AG08396 (cell line): ENCODE results near the gene KRT1.

Experiments
- DNase-seq: peaks from one replicate; pipeline ENCODE4 v3.0.0; 2012; ENCODE audit warnings: low spot score, mixed read lengths

KRT1 gene

GRCh38 chr12:52660934-52661499 lies 19.2 kb downstream of the KRT1 start:
- no peak for DNase-seq

- DNase-seq = no peak
Observed at GRCh38 chr12:52659951-52660350, 20.3 kb downstream of the KRT1 start.

- no peak for DNase-seq
Observed at GRCh38 chr12:52659395-52659794, 20.8 kb downstream of the KRT1 start.

GRCh38 chr12:52658196-52658595 lies 22.0 kb downstream of the KRT1 start:
- no peak for DNase-seq

GRCh38 chr12:52657250-52657902 lies 22.8 kb downstream of the KRT1 start:
- DNase-seq = no peak

- no peak for DNase-seq
Observed at GRCh38 chr12:52656616-52657015, 23.6 kb downstream of the KRT1 start.

- no peak for DNase-seq
Observed at GRCh38 chr12:52655720-52656124, 24.5 kb downstream of the KRT1 start.

GRCh38 chr12:52655251-52655650 lies 25.0 kb downstream of the KRT1 start:
- no peak for DNase-seq

- DNase-seq = no peak
Observed at GRCh38 chr12:52651726-52652261, 28.4 kb downstream of the KRT1 start, which contains the start of gene KRT2. TSS of gene KRT2 (minus strand) at chr12:52652211. CDS start at chr12:52652142, 69 bp downstream.

- DNase-seq = no peak
Observed at GRCh38 chr12:52650520-52651081, 29.6 kb downstream of the KRT1 start.

- DNase-seq = no peak
Observed at GRCh38 chr12:52649066-52649465, 31.1 kb downstream of the KRT1 start.

GRCh38 chr12:52648012-52648550 lies 32.1 kb downstream of the KRT1 start:
- no peak for DNase-seq

GRCh38 chr12:52647601-52648000 lies 32.6 kb downstream of the KRT1 start:
- no peak for DNase-seq

- no peak for DNase-seq
Observed at GRCh38 chr12:52646613-52647012, 33.6 kb downstream of the KRT1 start.

- no peak for DNase-seq
Observed at GRCh38 chr12:52645982-52646381, 34.2 kb downstream of the KRT1 start.

- no peak for DNase-seq
Observed at GRCh38 chr12:52645120-52645761, 35.0 kb downstream of the KRT1 start.

GRCh38 chr12:52644078-52644415 lies 36.2 kb downstream of the KRT1 start:
- DNase-seq = no peak

- DNase-seq = no peak
Observed at GRCh38 chr12:52643233-52644077, 36.8 kb downstream of the KRT1 start.

- DNase-seq = no peak
Observed at GRCh38 chr12:52641468-52641867, 38.7 kb downstream of the KRT1 start.

- DNase-seq = no peak
Observed at GRCh38 chr12:52637299-52637698, 42.9 kb downstream of the KRT1 start.

GRCh38 chr12:52636592-52637258 lies 43.5 kb downstream of the KRT1 start:
- DNase-seq = no peak
